ENCODE measurements around the gene PAX8. TPM values are rescaled to one million over a fixed set of nuclear protein-coding genes. Genes with fewer than 3 reads are reported as not detected.

The PAX8 gene
- polyA plus RNA-seq, 1 donor = 2.2 TPM

GRCh38 chr2:113181258-113182051, 97.3 kb downstream of the PAX8 start:
- DNase-seq = no peak

- DNase-seq = no peak
Observed at GRCh38 chr2:113180131-113180946, 98.4 kb downstream of the PAX8 start.

- DNase-seq = no peak
Observed at GRCh38 chr2:113179446-113180045, 99.2 kb downstream of the PAX8 start.

GRCh38 chr2:113178891-113179290, 99.8 kb downstream of the PAX8 start:
- DNase-seq = no peak

- no peak for DNase-seq
Observed at GRCh38 chr2:113178069-113178746, 100.5 kb downstream of the PAX8 start.

- DNase-seq = no peak
Observed at GRCh38 chr2:113176696-113177355, 101.9 kb downstream of the PAX8 start.

- DNase-seq = no peak
Observed at GRCh38 chr2:113175736-113176695, 102.7 kb downstream of the PAX8 start.

- DNase-seq = no peak
Observed at GRCh38 chr2:113175042-113175628, 103.6 kb downstream of the PAX8 start.

GRCh38 chr2:113174376-113174750, 104.4 kb downstream of the PAX8 start:
- DNase-seq = no peak

- DNase-seq = no peak
Observed at GRCh38 chr2:113173542-113174375, 105.0 kb downstream of the PAX8 start, which contains the start of gene PSD4. Gene PSD4, plus strand, starts transcription at chr2:113173971. Its CDS starts 8,486 bp downstream, at chr2:113182457.

GRCh38 chr2:113172721-113173541, 105.8 kb downstream of the PAX8 start:
- no peak for DNase-seq

- DNase-seq = no peak
Observed at GRCh38 chr2:113171334-113172075, 107.2 kb downstream of the PAX8 start.

GRCh38 chr2:113169586-113169985, 109.1 kb downstream of the PAX8 start:
- DNase-seq = no peak

- no peak for DNase-seq
Observed at GRCh38 chr2:113169002-113169530, 109.7 kb downstream of the PAX8 start.

- no peak for DNase-seq
Observed at GRCh38 chr2:113167962-113168340, 110.8 kb downstream of the PAX8 start.

- no peak for DNase-seq
Observed at GRCh38 chr2:113167115-113167932, 111.4 kb downstream of the PAX8 start.

GRCh38 chr2:113166187-113166645, 112.5 kb downstream of the PAX8 start:
- no peak for DNase-seq
